ENCODE measurements around the gene FUT2. TPM values are rescaled to one million over a fixed set of nuclear protein-coding genes. Genes with fewer than 3 reads are reported as not detected.

The FUT2 gene
- polyA plus RNA-seq, 2 donors, result 34.5 to 51.8 TPM

GRCh38 chr19:48669903-48670668 is 25.7 kb upstream of the FUT2 start:
- Histone ChIP-seq H3K4me1 (ENCODE audit: control insufficient read depth in 2 of 2, insufficient read depth in 2 of 2, low read length in 1 of 2) (no peaks in the 10 kb centered on the region), H3K27me3 (ENCODE audit: control insufficient read depth in 1 of 2, insufficient read depth in 2 of 2, low read length in 2 of 2) (no peaks in the 10 kb centered on the region), H3K4me3 (ENCODE audit: low read depth in 1 of 2, low read length in 2 of 2) (no peak overlapping the region), H3K36me3 (ENCODE audit: control insufficient read depth in 2 of 2, insufficient read depth in 2 of 2, low read length in 1 of 2) (no peaks in the 10 kb centered on the region), H3K9me3 (ENCODE audit: control insufficient read depth in 2 of 2, insufficient read depth in 1 of 2, low read depth in 1 of 2, low read length in 1 of 2) (no peaks in the 10 kb centered on the region), H3K27ac (ENCODE audit: low read depth in 2 of 2, low read length in 1 of 2) (no peak overlapping the region)
- 93 to 97% methylated on average over 26 of the region's 26 CpGs for WGBS, 2 donors

DNA sequence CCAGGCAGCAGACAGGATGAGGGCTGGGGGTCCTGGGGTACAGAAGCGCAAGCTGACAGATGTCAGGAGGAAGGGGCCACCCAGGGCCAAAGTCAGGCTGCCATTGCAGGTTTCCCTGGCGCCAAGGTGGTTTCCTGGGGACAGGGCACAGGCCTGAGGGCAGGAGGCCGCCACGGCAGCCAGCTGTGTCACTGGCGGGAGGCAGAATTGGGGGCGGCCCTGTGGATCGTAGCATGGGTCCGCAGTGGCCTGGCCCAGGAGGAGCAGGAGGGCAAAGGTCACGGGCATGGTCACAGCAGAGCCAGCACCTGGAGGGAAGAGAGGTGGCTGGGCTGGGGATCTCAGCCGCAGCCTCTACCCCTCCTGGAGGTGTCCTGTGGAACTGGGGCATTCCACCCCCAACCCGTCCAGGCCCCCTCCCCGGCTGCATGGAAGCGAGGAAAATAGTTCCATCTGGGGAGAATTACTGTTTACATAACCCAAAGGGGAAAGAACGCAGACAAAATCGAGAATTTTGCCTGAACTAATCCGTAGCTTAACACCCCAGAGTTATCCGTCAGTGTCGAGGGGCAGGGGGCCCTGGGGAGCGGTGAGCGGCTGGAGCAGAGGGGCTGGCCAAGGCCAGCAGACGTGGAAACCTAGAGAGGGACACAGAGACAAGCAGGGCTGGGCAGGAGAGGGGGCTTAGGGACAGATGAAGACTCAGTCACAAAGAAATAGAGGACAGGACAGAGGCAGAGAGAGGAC is 24.9 kb upstream of the FUT2 start:
- Histone ChIP-seq H3K27me3 (ENCODE audit: control insufficient read depth in 1 of 2, insufficient read depth in 2 of 2, low read length in 2 of 2) (no peaks in the 10 kb centered on the region), H3K4me1 (ENCODE audit: control insufficient read depth in 2 of 2, insufficient read depth in 2 of 2, low read length in 1 of 2) (no peaks in the 10 kb centered on the region), H3K9me3 (ENCODE audit: control insufficient read depth in 2 of 2, insufficient read depth in 1 of 2, low read depth in 1 of 2, low read length in 1 of 2) (no peaks in the 10 kb centered on the region), H3K27ac (ENCODE audit: low read depth in 2 of 2, low read length in 1 of 2) (no peak overlapping the region), H3K4me3 (ENCODE audit: low read depth in 1 of 2, low read length in 2 of 2) (no peak overlapping the region), H3K36me3 (ENCODE audit: control insufficient read depth in 2 of 2, insufficient read depth in 2 of 2, low read length in 1 of 2) (no peaks in the 10 kb centered on the region)
- 80 to 83% methylated on average over 21 of the region's 21 CpGs for WGBS, 2 donors

DNA sequence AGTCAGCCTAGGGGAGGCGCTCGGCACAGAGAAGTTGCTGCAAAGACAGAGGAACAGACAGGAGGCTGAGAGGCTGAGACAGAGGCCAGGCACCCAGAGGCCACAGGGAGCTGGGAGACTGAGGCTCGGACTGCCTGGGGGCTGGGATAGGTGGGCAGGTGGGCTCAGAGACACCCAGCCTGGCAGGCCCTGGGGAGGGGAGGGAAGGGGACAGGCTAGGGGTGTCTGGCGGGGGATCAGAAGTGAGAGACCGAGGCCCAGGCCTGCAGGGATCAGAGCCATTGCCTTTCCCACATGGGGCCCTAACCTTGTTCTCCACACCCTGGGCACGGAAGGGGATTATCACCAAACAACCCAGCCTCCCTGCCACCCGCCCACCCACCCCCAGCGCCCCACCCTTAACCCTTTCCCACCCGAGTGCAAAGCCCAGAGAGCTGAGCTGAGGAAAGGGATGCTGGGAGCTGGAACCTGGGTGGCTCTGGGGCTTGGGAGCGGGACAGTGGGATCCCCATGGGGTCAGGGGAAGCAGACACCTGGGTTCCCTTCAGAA is 24.2 kb upstream of the FUT2 start:
- Histone ChIP-seq H3K27me3 (ENCODE audit: control insufficient read depth in 1 of 2, insufficient read depth in 2 of 2, low read length in 2 of 2) (no peaks in the 10 kb centered on the region), H3K27ac (ENCODE audit: low read depth in 2 of 2, low read length in 1 of 2) (no peak overlapping the region), H3K9me3 (ENCODE audit: control insufficient read depth in 2 of 2, insufficient read depth in 1 of 2, low read depth in 1 of 2, low read length in 1 of 2) (no peaks in the 10 kb centered on the region), H3K36me3 (ENCODE audit: control insufficient read depth in 2 of 2, insufficient read depth in 2 of 2, low read length in 1 of 2) (no peaks in the 10 kb centered on the region), H3K4me3 (ENCODE audit: low read depth in 1 of 2, low read length in 2 of 2) (no peak overlapping the region), H3K4me1 (ENCODE audit: control insufficient read depth in 2 of 2, insufficient read depth in 2 of 2, low read length in 1 of 2) (peaks cover 0 to 2% of the 10 kb centered on the region in 2 donors)
- WGBS, 2 donors, result 69 to 74% methylated on average over 9 to 10 of the region's 10 CpGs

GRCh38 chr19:48672994-48673393 is 22.8 kb upstream of the FUT2 start, which contains the start of gene NTN5:
Gene NTN5, minus strand, starts transcription at chr19:48673017. Its CDS starts 2,031 bp downstream, at chr19:48670986.
- no peaks in the 10 kb centered on the region for H3K27me3 ChIP-seq (ENCODE audit: control insufficient read depth in 1 of 2, insufficient read depth in 2 of 2, low read length in 2 of 2)

DNA sequence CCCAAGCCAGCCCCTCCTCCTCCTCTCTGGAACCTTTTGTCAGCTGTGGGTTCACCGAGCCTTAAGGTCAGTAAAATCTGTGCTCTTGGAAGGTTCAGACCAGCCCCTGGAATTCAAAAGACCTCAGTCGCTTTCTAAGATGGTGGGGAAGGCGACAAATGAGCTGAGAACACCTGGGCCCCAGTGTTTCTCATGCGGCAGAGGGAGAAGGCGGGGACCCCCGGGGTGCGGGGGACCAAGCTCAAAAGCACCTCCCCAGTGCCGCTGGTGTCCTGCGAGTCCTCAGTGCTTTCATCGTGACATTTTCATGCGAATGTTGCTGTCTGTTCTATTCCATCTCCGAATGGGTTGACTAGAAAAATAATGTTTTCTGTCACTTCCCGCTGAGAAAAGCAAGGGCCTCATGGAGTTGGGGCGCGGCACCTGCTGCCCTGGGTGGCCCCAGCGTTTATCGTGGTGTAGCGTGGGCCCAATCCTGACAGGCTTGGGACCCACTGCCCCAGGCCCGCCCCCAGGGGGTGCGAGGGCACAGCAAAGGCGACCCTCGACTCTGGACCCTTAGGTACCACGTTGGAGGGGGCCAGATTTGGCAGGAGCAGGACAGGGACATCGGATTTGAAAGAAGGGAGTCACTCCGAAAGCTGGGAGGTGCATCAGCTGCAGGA is 22.2 kb upstream of the FUT2 start:
- WGBS, 2 donors, result 82 to 83% methylated on average over 25 of the region's 25 CpGs
- Histone ChIP-seq H3K36me3 (ENCODE audit: control insufficient read depth in 2 of 2, insufficient read depth in 2 of 2, low read length in 1 of 2) (no peaks in the 10 kb centered on the region), H3K9me3 (ENCODE audit: control insufficient read depth in 2 of 2, insufficient read depth in 1 of 2, low read depth in 1 of 2, low read length in 1 of 2) (no peaks in the 10 kb centered on the region), H3K4me3 (ENCODE audit: low read depth in 1 of 2, low read length in 2 of 2) (no peak overlapping the region), H3K27me3 (ENCODE audit: control insufficient read depth in 1 of 2, insufficient read depth in 2 of 2, low read length in 2 of 2) (no peaks in the 10 kb centered on the region), H3K4me1 (ENCODE audit: control insufficient read depth in 2 of 2, insufficient read depth in 2 of 2, low read length in 1 of 2) (peaks cover 3% of the 10 kb centered on the region in 2 donors), H3K27ac (ENCODE audit: low read depth in 2 of 2, low read length in 1 of 2) (no peak overlapping the region)

More at GRCh38 chr19:48672994-48673393, 22.8 kb upstream of the FUT2 start, which contains the start of gene NTN5:
- WGBS, 2 donors, result 83 to 85% methylated on average over 24 to 25 of the region's 25 CpGs
- Histone ChIP-seq H3K27ac (ENCODE audit: low read depth in 2 of 2, low read length in 1 of 2) (no peak within 1 kb of the TSS), H3K9me3 (ENCODE audit: control insufficient read depth in 2 of 2, insufficient read depth in 1 of 2, low read depth in 1 of 2, low read length in 1 of 2) (no peaks in the 10 kb centered on the region), H3K36me3 (ENCODE audit: control insufficient read depth in 2 of 2, insufficient read depth in 2 of 2, low read length in 1 of 2) (no peaks in the 10 kb centered on the region), H3K4me3 (ENCODE audit: low read depth in 1 of 2, low read length in 2 of 2) (no peak within 1 kb of the TSS), H3K4me1 (ENCODE audit: control insufficient read depth in 2 of 2, insufficient read depth in 2 of 2, low read length in 1 of 2) (peaks cover 1 to 3% of the 10 kb centered on the region in 2 donors)

- H3K36me3 ChIP-seq (ENCODE audit: control insufficient read depth in 2 of 2, insufficient read depth in 2 of 2, low read length in 1 of 2), result no peaks in the 10 kb centered on the region
These were observed 21.5 kb upstream of the FUT2 start for GRCh38 chr19:48674216-48674809.

DNA sequence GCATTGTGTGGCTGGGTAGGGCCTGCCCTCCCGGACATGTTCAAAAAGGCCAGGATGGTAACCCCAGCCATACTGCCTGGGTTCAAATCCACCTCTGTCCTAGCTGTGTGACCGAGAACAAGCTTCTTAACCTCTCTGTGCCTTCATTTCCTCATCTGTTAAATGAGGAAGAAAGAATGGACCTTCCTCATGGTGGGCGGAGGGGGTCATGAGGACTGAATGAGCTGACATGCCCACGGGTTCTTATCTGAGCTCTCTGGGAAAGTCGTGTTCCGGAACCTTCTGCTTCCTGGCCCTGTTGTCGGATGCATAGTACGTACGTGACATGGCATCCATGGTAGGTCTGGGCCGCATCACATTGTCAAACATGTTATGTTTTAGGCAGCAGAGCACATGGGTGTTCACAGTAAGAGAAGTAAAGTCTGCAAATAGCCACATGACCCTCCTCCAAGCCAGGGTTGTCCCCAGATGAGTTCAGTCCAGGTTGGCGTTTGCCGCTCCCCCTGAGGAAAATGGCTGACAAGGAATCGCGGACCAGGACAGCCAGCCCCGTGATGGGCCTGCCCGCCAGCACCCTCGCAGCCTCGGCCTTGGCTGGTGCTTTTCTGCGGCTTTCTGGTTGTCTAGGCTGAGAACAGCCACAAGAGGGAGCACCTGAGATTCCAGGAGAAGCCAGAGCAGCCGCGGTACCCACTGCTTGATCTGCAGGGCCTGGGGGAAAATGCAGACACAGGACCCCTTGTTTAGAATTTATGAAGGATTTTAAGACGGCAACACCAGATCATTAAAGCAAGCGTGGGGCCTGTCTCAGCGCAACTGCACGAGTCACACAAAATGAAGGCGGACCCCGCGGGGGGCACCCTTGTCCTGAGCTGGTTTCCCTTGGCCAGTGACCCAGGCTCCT is 20.6 kb upstream of the FUT2 start:
- H3K4me1 ChIP-seq (ENCODE audit: control insufficient read depth in 2 of 2, insufficient read depth in 2 of 2, low read length in 1 of 2), result peaks cover 3% of the 10 kb centered on the region in 2 donors
- no peaks in the 10 kb centered on the region for H3K9me3 ChIP-seq (ENCODE audit: control insufficient read depth in 2 of 2, insufficient read depth in 1 of 2, low read depth in 1 of 2, low read length in 1 of 2)
- H3K36me3 ChIP-seq (ENCODE audit: control insufficient read depth in 2 of 2, insufficient read depth in 2 of 2, low read length in 1 of 2), result no peaks in the 10 kb centered on the region
- H3K4me3 ChIP-seq (ENCODE audit: low read depth in 1 of 2, low read length in 2 of 2), result no peak overlapping the region
- WGBS, 2 donors, result 37 to 38% methylated on average over 28 of the region's 28 CpGs
- no peak overlapping the region for H3K27ac ChIP-seq (ENCODE audit: low read depth in 2 of 2, low read length in 1 of 2)
- H3K27me3 ChIP-seq (ENCODE audit: control insufficient read depth in 1 of 2, insufficient read depth in 2 of 2, low read length in 2 of 2), result no peaks in the 10 kb centered on the region

More at GRCh38 chr19:48674216-48674809, 21.5 kb upstream of the FUT2 start:
- H3K4me3 ChIP-seq (ENCODE audit: low read depth in 1 of 2, low read length in 2 of 2), result no peak overlapping the region
- WGBS, 2 donors, result 88 to 89% methylated on average over 19 of the region's 19 CpGs
- H3K9me3 ChIP-seq (ENCODE audit: control insufficient read depth in 2 of 2, insufficient read depth in 1 of 2, low read depth in 1 of 2, low read length in 1 of 2), result no peaks in the 10 kb centered on the region
- peaks cover 3% of the 10 kb centered on the region in 2 donors for H3K4me1 ChIP-seq (ENCODE audit: control insufficient read depth in 2 of 2, insufficient read depth in 2 of 2, low read length in 1 of 2)
- no peaks in the 10 kb centered on the region for H3K27me3 ChIP-seq (ENCODE audit: control insufficient read depth in 1 of 2, insufficient read depth in 2 of 2, low read length in 2 of 2)
- no peak overlapping the region for H3K27ac ChIP-seq (ENCODE audit: low read depth in 2 of 2, low read length in 1 of 2)

DNA sequence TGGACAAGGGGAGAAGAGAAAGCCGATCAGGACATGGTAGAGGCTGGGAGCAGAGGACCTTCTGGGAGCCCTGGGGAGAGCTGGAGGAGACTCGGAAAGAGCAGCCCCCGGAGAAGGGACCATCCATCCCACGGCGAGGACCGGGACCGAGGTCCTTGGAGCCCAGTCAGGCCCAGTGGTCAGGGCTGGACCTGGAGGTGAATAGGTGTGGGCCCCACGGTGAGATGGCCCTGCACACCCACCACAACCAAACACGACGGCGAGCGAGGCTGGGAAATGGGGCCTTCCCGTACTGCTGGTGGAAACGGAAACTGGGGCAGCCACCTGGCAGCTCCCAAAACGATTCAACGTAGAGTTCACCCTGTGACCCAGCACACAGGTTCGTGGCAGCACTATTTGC is 19.3 kb upstream of the FUT2 start:
- Histone ChIP-seq H3K36me3 (ENCODE audit: control insufficient read depth in 2 of 2, insufficient read depth in 2 of 2, low read length in 1 of 2) (no peaks in the 10 kb centered on the region), H3K9me3 (ENCODE audit: control insufficient read depth in 2 of 2, insufficient read depth in 1 of 2, low read depth in 1 of 2, low read length in 1 of 2) (no peaks in the 10 kb centered on the region), H3K27me3 (ENCODE audit: control insufficient read depth in 1 of 2, insufficient read depth in 2 of 2, low read length in 2 of 2) (no peaks in the 10 kb centered on the region), H3K4me3 (ENCODE audit: low read depth in 1 of 2, low read length in 2 of 2) (no peak overlapping the region), H3K27ac (ENCODE audit: low read depth in 2 of 2, low read length in 1 of 2) (peak overlapping the region; percentile 67 to 93), H3K4me1 (ENCODE audit: control insufficient read depth in 2 of 2, insufficient read depth in 2 of 2, low read length in 1 of 2) (peaks cover 3% of the 10 kb centered on the region in 2 donors)
- 84 to 88% methylated on average over 17 of the region's 17 CpGs for WGBS, 2 donors

Measured in esophagus (tissue), 2 donors.